Non-pigmented ciliary epithelial cell (primary cell): ENCODE data around the gene SLC39A2.
"Not testable (repeated sequence)": the region's sequence is repeated elsewhere in the genome, so short reads cannot be mapped to it uniquely, and the experiment has no call there.

Experiments
- DNase-seq: peaks from one replicate; pipeline ENCODE4 v3.0.0-alpha.2; 2010; ENCODE audit warnings: low read depth

SLC39A2 gene

DNA sequence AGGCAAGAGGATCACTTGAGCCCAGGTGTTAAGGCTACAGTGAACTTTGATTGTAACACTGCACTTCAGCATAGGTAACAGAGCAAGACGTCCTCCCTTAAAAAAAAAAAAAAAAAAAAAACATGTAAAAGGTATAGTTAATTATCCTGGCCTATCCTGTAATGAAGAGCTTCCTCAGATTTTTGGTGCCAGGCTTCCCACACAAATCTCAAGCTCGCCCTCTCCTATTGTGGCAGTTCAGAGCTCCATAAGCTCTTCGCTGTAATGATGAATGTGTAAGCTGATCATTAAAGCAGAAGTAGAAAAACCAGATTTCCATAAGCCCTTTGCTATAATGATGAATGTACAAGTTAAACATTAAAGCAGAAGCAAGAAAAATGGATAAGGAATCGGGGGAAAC is 2.0 kb upstream of the SLC39A2 start:
- no peak for DNase-seq

DNA sequence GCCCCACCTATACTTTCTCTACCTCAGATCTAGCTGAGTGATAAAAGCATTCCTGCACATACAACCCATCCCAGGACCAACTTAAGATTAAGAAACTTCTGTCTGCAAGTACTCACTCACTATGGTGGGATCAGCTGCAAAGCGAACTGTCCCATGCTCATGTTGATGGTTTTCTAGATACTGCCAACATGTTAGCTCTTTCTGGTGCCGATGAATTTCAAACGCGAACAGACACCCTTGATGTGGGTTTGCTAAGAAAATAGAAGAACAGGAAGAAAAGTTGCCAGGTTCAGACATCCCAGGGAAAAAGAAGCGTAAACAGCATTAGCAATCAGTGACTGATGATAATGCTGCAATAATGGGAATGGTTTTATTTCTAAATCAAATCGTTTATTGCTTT is 1.5 kb upstream of the SLC39A2 start:
- DNase-seq: no peak

DNA sequence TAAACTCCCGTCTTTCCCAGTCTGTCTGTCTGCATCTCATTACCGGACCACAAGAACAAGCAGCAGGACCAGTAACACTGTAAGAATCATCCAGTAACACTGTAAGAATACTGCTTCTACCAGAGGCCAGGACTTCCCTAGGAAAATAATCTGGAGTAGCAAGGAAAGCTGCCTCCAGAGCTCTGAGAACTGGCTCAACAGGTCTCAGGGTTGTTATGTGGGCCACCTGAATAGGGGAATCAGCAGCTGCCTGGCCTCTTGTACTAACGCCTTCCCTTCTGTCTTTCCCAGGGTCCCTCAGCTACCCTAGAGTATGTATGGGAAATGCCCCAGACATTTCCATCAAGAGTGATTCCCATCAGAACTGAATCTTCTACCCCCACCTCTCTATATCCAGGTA is 954 bp upstream of the SLC39A2 start:
- DNase-seq: no peak

DNA sequence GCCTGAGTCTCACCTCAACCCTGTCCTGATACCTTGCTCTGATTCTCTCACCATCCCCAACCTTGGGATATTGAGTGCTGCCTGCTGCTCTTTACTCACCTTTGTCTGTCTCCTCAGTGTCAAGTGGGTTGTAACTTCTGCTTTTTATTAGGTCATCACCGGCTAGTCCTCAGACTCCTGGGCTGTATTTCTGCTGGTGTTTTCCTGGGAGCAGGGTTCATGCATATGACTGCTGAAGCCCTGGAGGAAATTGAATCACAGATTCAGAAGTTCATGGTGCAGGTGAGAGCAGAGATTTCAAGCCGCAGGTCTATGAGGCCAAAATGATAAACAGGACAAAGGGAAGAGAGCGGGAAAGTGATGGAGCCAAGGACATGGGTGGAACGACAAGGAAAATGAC is 498 bp downstream of the SLC39A2 start:
- DNase-seq: no peak

DNA sequence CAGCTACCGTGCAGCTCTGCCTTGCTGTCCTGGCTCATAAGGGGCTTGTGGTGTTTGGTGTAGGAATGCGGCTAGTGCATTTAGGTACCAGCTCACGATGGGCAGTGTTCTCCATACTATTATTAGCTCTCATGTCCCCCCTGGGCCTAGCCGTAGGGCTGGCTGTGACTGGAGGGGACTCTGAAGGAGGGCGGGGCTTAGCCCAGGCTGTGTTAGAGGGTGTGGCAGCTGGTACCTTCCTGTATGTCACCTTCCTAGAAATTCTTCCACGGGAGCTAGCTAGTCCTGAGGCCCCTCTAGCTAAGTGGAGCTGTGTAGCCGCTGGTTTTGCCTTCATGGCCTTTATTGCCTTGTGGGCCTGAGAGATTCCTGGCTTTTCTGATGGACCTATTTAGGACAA is 2.1 kb downstream of the SLC39A2 start:
- DNase-seq: no peak

DNA sequence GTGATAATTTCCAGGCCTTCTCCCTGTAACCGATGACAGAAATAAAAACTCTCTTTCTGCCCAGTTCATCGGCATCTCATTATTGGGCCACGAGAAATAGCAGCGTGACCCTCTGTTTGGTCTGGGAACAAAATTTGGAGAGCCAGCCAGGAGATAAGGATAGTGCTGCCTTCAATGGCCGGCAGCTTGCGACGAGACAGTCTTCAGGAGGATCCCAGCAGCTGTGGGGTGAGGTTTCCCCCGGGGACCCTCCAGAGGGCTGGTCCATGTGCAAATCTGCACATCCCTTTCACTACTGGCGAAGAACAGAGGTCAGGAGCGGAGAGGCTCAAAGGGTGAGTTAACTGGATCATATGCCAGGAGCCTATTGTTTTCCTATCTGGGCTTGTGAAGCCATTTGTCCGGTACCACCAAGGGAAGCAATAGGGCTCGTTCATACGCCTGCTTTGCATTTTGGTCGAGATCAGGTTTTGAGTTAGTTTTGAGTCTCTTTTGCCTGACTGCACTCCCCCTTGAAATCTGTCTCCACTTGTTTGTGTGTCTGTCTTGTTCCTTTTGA is 4.8 kb downstream of the SLC39A2 start:
- no peak for DNase-seq

DNA sequence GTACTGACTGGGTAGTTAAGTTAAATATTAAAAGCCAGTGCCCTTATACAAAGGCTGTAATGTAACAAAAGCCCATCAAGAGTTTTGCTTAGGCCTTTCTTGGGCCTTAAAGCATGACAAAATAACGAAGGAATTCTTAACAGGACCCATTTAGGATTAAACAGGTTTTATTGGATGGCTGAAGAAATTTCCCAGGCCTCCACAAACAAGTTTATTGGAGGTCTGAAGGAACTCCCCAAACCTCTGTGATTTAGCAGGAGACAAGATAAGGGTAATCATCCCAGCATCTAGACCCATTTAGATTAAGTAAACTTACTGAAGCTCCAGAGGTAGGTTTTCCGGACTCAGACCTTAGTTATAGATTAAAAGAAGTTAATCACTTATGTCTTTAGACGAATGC is 10.6 kb downstream of the SLC39A2 start:
- DNase-seq: not testable (repeated sequence)

DNA sequence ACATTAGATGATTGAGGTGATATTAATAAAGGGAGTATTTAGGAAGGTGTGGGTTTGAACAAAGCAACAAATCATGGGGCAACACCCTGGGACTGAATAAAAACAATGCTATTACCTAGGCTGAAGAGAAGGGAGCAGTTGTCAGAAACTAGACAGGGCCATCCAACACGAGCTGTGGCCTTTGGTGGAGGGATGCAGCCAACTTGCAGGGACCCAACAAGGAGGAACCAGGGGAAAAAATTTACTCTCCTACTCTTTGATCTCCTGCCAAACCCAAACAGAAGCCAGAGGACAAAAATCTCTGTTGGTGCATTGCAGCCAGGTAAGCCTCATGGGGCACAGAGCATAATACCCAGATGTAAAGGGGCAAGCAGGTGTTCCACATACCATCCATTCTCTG is 12.0 kb downstream of the SLC39A2 start:
- DNase-seq: no peak

DNA sequence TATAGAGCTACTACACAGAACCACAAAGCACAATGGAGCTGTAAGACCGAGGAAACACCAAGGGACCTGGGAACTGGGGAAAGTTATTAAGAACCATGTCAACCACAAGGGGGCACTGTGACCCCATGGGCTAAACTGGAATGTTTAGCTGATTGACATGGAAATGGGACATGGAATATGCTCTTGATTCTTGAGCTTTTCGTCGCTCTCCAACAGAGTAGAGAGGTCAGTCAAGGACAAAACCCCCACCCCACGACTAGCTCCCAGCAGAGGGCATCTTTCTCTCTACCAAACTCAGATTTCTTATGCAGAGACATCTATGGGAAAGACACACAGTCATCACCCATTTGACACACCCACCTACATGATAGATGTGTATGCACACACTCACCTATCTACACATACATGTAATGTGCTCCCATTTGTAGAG is 15.7 kb downstream of the SLC39A2 start:
- peak; percentile 63 for DNase-seq

DNA sequence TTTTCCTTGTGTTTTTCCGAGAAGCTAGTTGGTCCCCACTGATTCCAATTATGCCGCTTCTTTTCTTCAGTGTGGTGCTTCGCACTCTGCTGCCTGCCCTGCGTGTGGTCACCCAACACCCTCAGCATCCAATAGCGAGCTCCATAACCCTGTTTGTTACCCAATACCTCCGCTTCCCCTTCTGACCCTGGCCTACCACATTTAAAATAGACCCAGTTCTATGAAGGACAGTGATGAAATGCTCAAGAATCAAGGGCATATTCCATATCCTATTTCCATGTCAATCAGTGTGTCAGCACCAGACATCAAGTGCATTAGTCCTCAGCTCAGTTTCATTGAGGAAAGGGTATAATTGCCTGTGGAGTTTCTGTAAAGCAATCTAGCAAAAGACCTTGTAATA is 16.2 kb downstream of the SLC39A2 start:
- DNase-seq: no peak

DNA sequence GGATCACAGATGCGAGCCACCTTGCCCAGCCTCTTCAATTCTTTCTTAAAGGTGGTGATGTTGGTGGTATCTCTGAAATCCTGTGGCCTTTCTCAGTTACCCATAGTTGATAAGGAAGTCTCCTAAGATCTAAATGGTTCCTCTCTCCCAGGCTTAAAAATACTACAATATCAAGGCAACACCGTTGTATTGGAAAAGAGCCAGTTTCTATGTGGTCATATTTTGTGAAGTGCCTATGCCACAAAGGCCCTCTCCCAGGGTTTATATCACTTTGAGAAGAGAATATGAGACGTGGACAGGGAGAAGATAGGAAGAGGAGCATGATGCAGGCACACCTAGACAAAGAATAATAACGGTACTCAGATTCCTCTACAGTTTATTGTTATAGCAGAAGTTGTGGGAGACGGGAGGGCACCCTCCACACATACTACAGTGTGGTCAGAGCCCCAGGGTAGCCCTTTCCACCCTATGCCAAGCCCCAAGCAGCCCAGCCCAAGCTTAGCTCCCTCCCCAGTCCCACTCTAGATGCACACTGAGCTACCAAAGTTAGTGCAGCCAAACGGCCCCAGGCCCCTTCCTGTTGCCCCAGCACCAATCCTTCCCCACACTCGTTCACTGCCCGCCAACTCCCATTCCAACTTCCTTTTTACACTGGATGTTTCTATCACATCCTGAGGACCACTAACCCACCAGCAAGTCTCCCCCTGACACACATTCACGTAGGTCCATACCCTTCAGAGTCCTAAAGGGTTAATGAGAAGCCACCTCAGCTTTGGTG is 17.5 kb downstream of the SLC39A2 start:
- DNase-seq: no peak

DNA sequence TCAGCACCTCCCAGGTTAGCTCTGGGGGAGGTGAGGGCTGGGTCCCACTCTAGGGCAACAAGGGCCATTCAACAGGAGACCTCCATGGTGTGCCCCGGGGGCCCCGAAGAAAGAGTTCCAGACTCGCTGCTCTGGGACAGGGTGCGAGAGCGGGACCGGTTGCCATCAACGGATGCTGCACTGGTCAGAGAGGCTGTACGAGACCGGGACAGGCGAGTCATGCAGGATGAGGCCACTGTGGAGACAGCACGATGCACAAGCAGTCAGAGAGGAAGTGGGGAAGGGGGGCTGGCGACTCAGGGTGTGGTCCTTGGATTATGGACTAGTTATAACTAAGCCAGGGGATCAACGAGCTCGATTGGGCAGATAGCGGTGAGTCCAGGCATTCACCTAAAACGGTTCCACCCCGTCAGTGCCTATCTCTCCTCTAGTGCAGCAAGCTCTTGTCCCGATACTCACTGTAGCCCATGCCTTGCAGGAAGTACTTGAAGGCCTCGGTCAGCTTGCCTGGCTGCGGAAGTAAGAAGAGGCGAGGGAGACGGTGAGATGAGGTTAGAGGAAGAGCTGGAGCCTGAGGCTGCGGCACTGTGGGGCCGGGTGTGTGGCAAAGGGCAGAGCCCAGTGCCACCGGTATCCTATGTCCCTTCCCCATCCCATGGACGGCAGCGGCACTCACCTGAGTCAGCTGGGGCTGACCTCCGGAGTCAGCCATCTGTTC is 18.6 kb downstream of the SLC39A2 start:
- no peak for DNase-seq

DNA sequence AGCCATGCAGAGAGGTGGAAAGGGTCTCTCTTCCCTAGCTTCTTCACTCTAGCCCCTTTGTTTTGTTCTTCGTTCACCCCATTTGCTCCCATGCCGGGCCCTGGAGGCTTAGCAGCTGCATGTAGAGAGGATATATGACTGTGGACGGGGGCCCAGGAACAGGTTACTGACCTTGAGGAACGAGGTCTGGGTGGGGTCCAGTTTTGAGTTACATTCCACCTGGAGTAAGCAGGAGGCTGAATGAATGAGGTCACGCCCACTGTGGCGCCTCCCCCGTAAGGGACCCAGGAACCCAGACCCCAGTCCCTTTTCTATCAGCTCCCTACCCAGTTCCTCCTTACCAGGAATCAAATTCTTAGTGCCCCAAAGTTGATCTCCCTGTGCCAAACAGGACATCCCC is 19.2 kb downstream of the SLC39A2 start:
- no peak for DNase-seq

DNA sequence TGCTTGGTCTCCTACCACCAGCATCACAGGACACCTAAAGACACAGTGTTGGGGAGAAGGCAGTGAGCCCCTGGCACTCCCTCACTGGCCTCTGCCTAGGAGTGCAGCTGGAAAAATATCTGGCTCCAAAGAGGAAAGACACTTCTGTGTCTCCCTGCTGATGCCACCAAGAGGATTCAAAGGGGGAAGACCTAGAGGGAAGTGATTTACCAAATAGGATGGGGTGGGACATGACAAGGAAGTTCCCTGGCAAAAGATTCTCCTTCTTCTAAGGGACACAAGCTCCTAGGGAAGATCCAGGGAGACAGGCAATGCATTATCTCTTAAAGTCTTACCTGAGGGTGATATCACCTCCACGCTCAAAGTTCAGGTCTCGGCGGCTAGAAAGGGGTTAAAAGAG is 19.7 kb downstream of the SLC39A2 start:
- DNase-seq: no peak

DNA sequence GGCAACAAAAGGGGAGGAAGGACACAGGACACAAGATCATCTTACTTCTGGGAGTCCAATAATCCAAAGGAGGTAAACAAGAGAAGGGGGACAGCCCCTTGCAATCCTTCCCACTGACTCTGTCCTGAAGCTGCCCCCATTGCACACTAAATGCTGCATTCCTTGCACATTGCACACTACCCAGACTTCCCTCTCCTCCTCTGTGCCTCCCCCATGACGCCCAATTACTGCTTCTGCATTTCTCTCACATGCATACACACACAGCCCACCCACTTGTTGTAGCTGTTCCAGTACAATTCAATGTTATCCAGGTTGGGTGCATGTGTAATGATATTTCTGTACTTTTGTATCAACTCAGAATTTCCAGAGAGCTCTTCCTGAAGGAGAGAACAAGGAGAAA is 20.3 kb downstream of the SLC39A2 start:
- DNase-seq: no peak

DNA sequence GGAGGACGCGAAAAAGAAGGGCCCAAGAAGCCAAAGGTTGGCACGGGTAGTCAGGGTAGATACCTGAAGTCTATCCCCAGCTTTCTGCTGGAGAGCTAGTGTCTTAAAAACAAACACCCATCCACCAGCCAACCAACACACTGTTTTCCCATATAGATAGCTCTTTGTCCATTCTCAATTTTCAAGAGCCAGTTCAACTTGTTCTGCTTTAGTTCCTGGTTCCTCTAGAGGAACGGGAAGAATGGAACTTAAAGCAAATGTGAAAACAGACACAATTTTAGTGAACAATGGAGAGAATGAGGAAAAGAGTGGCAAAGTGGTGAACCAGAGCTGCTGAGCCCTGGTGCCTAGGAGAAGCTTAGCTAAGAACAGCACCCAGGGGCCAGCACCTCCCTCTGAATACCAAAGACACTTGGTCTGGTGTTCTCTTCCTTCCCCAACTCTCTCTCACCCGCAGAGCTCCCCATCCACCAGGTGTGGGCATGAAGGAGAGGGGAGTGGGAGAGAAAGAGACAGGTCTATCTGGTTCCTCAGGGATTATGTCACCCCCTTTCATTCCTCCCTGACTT is 22.0 kb downstream of the SLC39A2 start:
- no peak for DNase-seq

DNA sequence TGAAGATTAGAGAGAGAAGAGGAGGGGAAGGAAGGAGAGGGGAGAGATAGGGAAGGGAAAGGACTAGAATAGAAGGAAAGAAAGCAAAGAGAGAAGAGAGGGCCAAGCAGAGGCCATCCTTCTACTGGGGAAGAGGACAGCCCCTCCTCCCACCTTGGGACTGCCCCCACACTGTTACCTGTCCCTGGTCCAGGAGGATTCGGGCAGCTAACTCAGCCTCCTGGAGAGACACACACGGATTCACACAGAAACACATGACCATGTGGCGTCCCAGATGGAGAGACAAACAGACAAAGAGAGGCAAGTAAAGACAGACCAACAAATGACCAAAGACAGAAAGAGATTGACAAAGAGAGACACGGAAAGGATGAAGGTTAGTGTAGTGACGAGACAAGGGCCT is 23.6 kb downstream of the SLC39A2 start:
- no peak for DNase-seq

DNA sequence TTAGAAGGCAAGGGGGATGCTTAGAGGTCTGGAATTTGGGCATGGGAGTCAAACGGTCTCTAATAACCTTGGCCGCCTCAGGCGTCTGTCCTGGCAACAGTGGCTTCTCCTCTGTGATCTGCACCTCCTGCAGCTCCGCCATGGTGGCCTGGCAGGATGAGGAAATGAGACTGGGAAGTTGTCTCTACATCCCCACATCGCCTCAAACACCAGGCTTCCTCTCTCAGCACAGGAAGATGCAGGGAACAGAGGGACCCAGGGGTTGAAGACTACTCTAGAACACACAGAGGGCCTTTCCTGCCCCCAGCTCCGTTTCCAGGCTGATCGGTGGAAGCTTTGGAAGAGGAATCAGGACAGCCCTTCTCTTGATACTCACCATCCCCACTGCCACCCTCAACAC is 24.1 kb downstream of the SLC39A2 start:
- DNase-seq: no peak

DNA sequence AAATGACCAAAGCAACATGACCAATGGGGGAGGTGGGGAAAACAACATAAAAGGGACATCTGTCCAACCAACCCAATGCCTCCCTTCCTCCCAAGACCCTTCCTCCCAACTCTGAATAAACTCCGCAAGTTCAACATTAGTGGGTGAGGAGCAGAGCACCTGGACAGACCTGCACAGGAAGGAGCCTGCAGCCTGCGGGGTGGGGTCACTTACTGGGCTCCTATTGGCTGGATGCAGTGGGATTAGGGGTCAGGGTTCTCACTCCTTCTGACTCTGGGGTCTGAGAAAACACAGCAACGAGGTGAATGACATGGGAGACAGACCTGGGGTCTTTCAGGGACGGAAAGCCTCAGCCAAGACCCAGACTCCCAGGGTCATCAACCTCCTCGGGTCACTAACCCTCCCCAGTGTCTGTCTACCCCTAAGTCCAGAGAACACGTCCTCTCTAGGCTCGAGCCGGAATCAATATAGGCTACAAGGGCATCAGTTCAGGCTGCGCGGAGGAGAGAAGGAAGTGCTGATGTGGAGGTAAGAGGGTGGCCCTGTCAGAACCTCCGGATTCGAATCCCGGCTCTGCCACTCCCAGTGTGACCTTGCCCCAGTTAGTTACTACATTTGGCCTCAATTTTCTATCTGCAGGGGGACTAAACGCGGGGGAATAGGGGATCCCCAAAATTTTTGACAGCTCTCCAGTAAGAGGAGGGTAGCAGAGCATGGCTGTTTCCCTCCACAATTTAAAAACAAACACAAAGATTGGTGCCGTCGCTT is 24.9 kb downstream of the SLC39A2 start:
- DNase-seq: no peak

DNA sequence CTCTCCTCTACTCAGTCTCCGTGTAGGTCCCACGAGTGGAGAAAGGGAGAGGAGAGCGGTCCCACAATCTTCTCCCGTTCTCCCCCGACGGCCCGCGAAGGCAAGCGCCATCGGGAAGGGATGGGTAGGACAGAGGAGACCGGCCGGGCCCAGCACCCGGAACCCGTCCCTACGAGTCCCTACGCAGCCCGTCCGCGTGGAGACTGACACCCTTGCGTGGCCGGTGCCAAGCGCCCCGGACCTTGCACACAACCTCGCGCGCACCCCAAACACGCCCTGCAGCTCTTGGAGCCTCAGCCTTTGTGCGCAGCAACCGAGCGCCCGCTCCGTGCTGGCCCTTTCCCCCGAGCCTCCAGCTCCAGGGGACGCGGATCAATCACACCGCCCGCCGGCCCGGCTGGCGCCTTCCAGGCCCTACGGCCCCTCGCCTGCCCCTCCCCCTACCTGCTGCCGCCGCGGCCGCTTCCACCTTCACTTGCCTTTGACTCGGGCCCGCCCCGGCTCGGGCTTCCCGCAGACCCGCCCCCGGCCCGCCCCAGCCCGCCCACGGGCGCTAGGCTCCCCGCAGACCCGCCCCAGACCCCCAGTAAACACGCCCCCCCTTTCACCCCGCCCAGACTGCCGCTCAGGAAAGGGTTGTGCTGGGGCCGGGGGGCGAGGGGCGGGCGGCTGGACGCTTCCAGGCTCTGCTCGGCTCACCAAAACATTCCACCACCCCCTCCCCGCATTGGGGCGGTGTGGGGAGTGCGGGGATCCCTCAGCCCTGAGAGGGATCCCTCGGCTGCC is 25.7 kb downstream of the SLC39A2 start, which contains the start of gene NDRG2:
Gene NDRG2 (minus strand): TSS at position 477 of the 786 bp plus-strand sequence. CDS start 1,746 bp downstream, outside the sequence.
- DNase-seq: no peak
